Measurements from ENCODE around the gene IL36B. TPM values are rescaled to one million over a fixed set of nuclear protein-coding genes. Genes with fewer than 3 reads are reported as not detected.

IL36B gene
- total and polyA plus RNA-seq, 2 donors (not counting 1 experiment from before 2014, with no cell fraction given) = not detected

DNA sequence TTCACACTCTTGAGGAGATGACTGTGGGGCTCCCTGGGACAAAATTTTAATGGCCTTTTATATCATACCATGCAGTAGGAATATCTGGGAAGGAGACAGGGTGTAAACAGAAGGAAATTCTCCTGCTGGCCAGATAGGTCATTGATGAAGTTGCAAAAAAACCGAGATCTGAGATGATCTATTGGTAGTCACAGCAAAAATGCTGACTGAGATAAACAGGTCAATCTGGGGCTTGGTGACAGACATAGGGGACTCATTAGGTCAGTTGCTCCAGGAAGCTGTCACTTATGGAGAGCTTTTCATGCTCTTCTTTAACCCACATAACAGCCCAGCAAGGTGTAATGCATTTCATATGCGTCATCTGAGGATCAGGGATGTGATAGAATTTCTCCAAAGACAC is 50.0 kb downstream of the IL36B start:
- Histone ChIP-seq H3K9ac (ENCODE audit: low read length) (no peak overlapping the region), H2AFZ (ENCODE audit: insufficient read depth, low read depth, low read length, poor library complexity, severe bottlenecking) (no peak overlapping the region), H3K79me2 (ENCODE audit: control insufficient read depth, insufficient read depth, low read length) (no peaks in the 10 kb centered on the region), H4K20me1 (ENCODE audit: control insufficient read depth, insufficient read depth, low read length, poor library complexity, severe bottlenecking) (no peaks in the 10 kb centered on the region), H3K4me2 (replicated peaks; ENCODE audit: low read depth, low read length, poor library complexity, severe bottlenecking) (no peak overlapping the region), H3K27me3 (replicated peaks in 1 of 4; ENCODE audit: control extremely low read depth in 1 of 4, control insufficient read depth in 3 of 4, insufficient read depth in 4 of 4, low read length in 3 of 4) (peaks cover 0 to 3% (median 0%) of the 10 kb centered on the region in 4 experiments), H3K27ac (ENCODE audit: low read length in 2 of 2) (no peak overlapping the region), H3K4me1 (ENCODE audit: control insufficient read depth in 2 of 2, insufficient read depth in 2 of 2, low read length in 2 of 2) (no peaks in the 10 kb centered on the region), H3K9me3 (ENCODE audit: control extremely low read depth in 1 of 3, control insufficient read depth in 2 of 3, insufficient read depth in 1 of 3, low read length in 2 of 3) (peaks cover 1 to 11% (median 6%) of the 10 kb centered on the region in 3 donors), H3K36me3 (replicated peaks in 1 of 2; ENCODE audit: control extremely low read depth in 1 of 2, control insufficient read depth in 1 of 2, extremely low read depth in 1 of 2, insufficient read depth in 2 of 2, low read length in 1 of 2) (no peaks in the 10 kb centered on the region), H3K4me3 (ENCODE audit: control extremely low read depth in 1 of 5, extremely low read depth in 1 of 5, insufficient read depth in 1 of 5, low read depth in 2 of 5, low read length in 4 of 5) (no peak overlapping the region)
- Mint-ChIP-seq H3K4me1 (no peaks in the 10 kb centered on the region), H3K4me3 (no peak overlapping the region), H3K9me3 (ENCODE audit: insufficient read depth) (peaks cover 8% of the 10 kb centered on the region), H3K27me3 (peaks cover 45% of the 10 kb centered on the region), H3K27ac (no peak overlapping the region)
- DNase-seq (no peak), ATAC-seq (ENCODE audit: low read depth) (no peak)
- intact Hi-C loops (cut with micrococcal nuclease) = no loop called here
- ChIA-PET POLR2A (no interaction called here), CTCF (no interaction called here)
- TF ChIP-seq EZH2 (IDR thresholded peaks at IDR 0.05; ENCODE audit: borderline replicate concordance, insufficient read depth, low read depth, low read length, poor library complexity, severe bottlenecking) = no peak
- TF ChIP-seq, protein P1, sequence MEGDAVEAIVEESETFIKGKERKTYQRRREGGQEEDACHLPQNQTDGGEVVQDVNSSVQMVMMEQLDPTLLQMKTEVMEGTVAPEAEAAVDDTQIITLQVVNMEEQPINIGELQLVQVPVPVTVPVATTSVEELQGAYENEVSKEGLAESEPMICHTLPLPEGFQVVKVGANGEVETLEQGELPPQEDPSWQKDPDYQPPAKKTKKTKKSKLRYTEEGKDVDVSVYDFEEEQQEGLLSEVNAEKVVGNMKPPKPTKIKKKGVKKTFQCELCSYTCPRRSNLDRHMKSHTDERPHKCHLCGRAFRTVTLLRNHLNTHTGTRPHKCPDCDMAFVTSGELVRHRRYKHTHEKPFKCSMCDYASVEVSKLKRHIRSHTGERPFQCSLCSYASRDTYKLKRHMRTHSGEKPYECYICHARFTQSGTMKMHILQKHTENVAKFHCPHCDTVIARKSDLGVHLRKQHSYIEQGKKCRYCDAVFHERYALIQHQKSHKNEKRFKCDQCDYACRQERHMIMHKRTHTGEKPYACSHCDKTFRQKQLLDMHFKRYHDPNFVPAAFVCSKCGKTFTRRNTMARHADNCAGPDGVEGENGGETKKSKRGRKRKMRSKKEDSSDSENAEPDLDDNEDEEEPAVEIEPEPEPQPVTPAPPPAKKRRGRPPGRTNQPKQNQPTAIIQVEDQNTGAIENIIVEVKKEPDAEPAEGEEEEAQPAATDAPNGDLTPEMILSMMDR (IDR thresholded peaks at IDR 0.05) = no peak
- 80% methylated on average over 1 of the region's 2 CpGs for WGBS (ENCODE audit: insufficient coverage)

DNA sequence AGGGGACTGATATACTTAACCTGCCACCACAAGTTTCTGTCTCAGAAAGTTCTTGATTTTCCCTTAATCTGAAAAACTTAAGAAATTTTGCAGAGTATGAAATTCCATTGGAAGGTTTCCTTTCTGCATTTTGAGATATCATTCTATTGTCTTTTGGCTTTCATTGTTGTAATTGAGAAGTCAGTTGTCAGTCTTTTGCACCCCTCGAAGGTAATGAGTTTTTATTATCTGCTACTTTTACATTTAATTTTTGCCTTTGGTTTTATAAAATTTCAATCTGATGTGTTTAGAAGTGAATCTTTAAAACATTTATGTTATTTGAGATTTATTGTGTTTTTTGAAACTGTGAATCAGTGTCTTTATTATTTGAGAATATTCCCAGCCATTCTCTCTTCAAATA is 52.2 kb downstream of the IL36B start:
- no peak overlapping the region for H3K4me3 Mint-ChIP-seq
- ATAC-seq (ENCODE audit: low read depth) = no peak
- Histone ChIP-seq H3K9ac (ENCODE audit: low read length) (no peak overlapping the region), H3K79me2 (ENCODE audit: control insufficient read depth, insufficient read depth, low read length) (no peaks in the 10 kb centered on the region), H3K36me3 (replicated peaks in 1 of 2; ENCODE audit: control extremely low read depth in 1 of 2, control insufficient read depth in 1 of 2, extremely low read depth in 1 of 2, insufficient read depth in 2 of 2, low read length in 1 of 2) (no peaks in the 10 kb centered on the region), H3K27ac (ENCODE audit: low read length in 2 of 2) (no peak overlapping the region), H3K27me3 (replicated peaks in 1 of 4; ENCODE audit: control extremely low read depth in 1 of 4, control insufficient read depth in 3 of 4, insufficient read depth in 4 of 4, low read length in 3 of 4) (peaks cover 0 to 3% (median 0%) of the 10 kb centered on the region in 4 experiments), H3K4me2 (replicated peaks; ENCODE audit: low read depth, low read length, poor library complexity, severe bottlenecking) (no peak overlapping the region), H3K4me3 (ENCODE audit: control extremely low read depth in 1 of 5, extremely low read depth in 1 of 5, insufficient read depth in 1 of 5, low read depth in 2 of 5, low read length in 4 of 5) (no peak overlapping the region), H3K9me3 (ENCODE audit: control extremely low read depth in 1 of 3, control insufficient read depth in 2 of 3, insufficient read depth in 1 of 3, low read length in 2 of 3) (peaks cover 1 to 11% (median 6%) of the 10 kb centered on the region in 3 donors), H3K4me1 (ENCODE audit: control insufficient read depth in 2 of 2, insufficient read depth in 2 of 2, low read length in 2 of 2) (no peaks in the 10 kb centered on the region), H4K20me1 (ENCODE audit: control insufficient read depth, insufficient read depth, low read length, poor library complexity, severe bottlenecking) (no peaks in the 10 kb centered on the region), H2AFZ (ENCODE audit: insufficient read depth, low read depth, low read length, poor library complexity, severe bottlenecking) (no peak overlapping the region)
- H3K27me3 Mint-ChIP-seq = peaks cover 42% of the 10 kb centered on the region
- CTCF ChIA-PET = no interaction called here
- POLR2A ChIA-PET = no interaction called here
- intact Hi-C loops (cut with micrococcal nuclease) = no loop called here
- H3K4me1 Mint-ChIP-seq = no peaks in the 10 kb centered on the region
- H3K9me3 Mint-ChIP-seq (ENCODE audit: insufficient read depth) = peaks cover 8% of the 10 kb centered on the region
- TF ChIP-seq, protein P1 (IDR thresholded peaks at IDR 0.05) = no peak
- TF ChIP-seq EZH2 (IDR thresholded peaks at IDR 0.05; ENCODE audit: borderline replicate concordance, insufficient read depth, low read depth, low read length, poor library complexity, severe bottlenecking) = no peak
- no peak for DNase-seq
- no CpG with 5 or more reads among the region's 1 CpG for WGBS (ENCODE audit: insufficient coverage)
- no peak overlapping the region for H3K27ac Mint-ChIP-seq
